ENCODE data around the gene PTTG1.

The PTTG1 gene

GRCh38 chr5:160469156-160470144 is 47.8 kb downstream of the PTTG1 start:
- peak overlapping the region; percentile 93 for H3K27ac Mint-ChIP-seq
- no peak for DNase-seq
- H3K27me3 Mint-ChIP-seq: no peaks in the 10 kb centered on the region
- H3K4me1 Mint-ChIP-seq (ENCODE audit: low read depth): peaks cover 85% of the 10 kb centered on the region
- no peaks in the 10 kb centered on the region for H3K9me3 Mint-ChIP-seq
- H3K36me3 Mint-ChIP-seq (ENCODE audit: low read depth): peaks cover 57% of the 10 kb centered on the region
- peak overlapping the region; percentile 93 for H3K4me3 Mint-ChIP-seq

GRCh38 chr5:160470437-160471361 is 49.0 kb downstream of the PTTG1 start:
- Mint-ChIP-seq H3K27ac (peak overlapping the region; percentile 93), H3K4me3 (peak overlapping the region; percentile 93), H3K36me3 (ENCODE audit: low read depth) (peaks cover 70% of the 10 kb centered on the region), H3K27me3 (no peaks in the 10 kb centered on the region), H3K9me3 (no peaks in the 10 kb centered on the region), H3K4me1 (ENCODE audit: low read depth) (peaks cover 81% of the 10 kb centered on the region)
- no peak for DNase-seq

GRCh38 chr5:160471761-160472160 is 50.1 kb downstream of the PTTG1 start:
- H3K4me3 Mint-ChIP-seq: peak overlapping the region; percentile 93
- H3K27me3 Mint-ChIP-seq: no peaks in the 10 kb centered on the region
- H3K36me3 Mint-ChIP-seq (ENCODE audit: low read depth): peaks cover 79% of the 10 kb centered on the region
- no peak for DNase-seq
- H3K27ac Mint-ChIP-seq: peak overlapping the region; percentile 81
- no peaks in the 10 kb centered on the region for H3K9me3 Mint-ChIP-seq
- H3K4me1 Mint-ChIP-seq (ENCODE audit: low read depth): peaks cover 81% of the 10 kb centered on the region

- Mint-ChIP-seq H3K9me3 (no peaks in the 10 kb centered on the region), H3K27ac (peak overlapping the region; percentile 86), H3K4me3 (peak overlapping the region; percentile 93), H3K4me1 (ENCODE audit: low read depth) (peaks cover 81% of the 10 kb centered on the region), H3K36me3 (ENCODE audit: low read depth) (peaks cover 87% of the 10 kb centered on the region), H3K27me3 (no peaks in the 10 kb centered on the region)
- DNase-seq: no peak
Measured at GRCh38 chr5:160472482-160472881, 50.8 kb downstream of the PTTG1 start.

- H3K27me3 Mint-ChIP-seq: no peaks in the 10 kb centered on the region
- no peaks in the 10 kb centered on the region for H3K9me3 Mint-ChIP-seq
- DNase-seq: no peak
- H3K36me3 Mint-ChIP-seq (ENCODE audit: low read depth): peaks cover 89% of the 10 kb centered on the region
- H3K4me3 Mint-ChIP-seq: peak overlapping the region; percentile 93
- H3K4me1 Mint-ChIP-seq (ENCODE audit: low read depth): peaks cover 79% of the 10 kb centered on the region
- peak overlapping the region; percentile 86 for H3K27ac Mint-ChIP-seq
Measured at GRCh38 chr5:160473681-160474080, 52.0 kb downstream of the PTTG1 start.

- no peaks in the 10 kb centered on the region for H3K9me3 Mint-ChIP-seq
- no peak for DNase-seq
- H3K4me1 Mint-ChIP-seq (ENCODE audit: low read depth): peaks cover 82% of the 10 kb centered on the region
- peaks cover 88% of the 10 kb centered on the region for H3K36me3 Mint-ChIP-seq (ENCODE audit: low read depth)
- no peaks in the 10 kb centered on the region for H3K27me3 Mint-ChIP-seq
- peak overlapping the region; percentile 93 for H3K4me3 Mint-ChIP-seq
- H3K27ac Mint-ChIP-seq: peak overlapping the region; percentile 86
Measured at GRCh38 chr5:160474084-160474483, 52.4 kb downstream of the PTTG1 start.

- Mint-ChIP-seq H3K36me3 (ENCODE audit: low read depth) (peaks cover 88% of the 10 kb centered on the region), H3K27me3 (no peaks in the 10 kb centered on the region), H3K9me3 (no peaks in the 10 kb centered on the region), H3K4me3 (peak overlapping the region; percentile 41), H3K4me1 (ENCODE audit: low read depth) (peaks cover 84% of the 10 kb centered on the region), H3K27ac (peak overlapping the region; percentile 45)
- no peak for DNase-seq
Measured at GRCh38 chr5:160475864-160476438, 54.3 kb downstream of the PTTG1 start.

GRCh38 chr5:160477266-160477970 is 55.8 kb downstream of the PTTG1 start:
- Mint-ChIP-seq H3K4me1 (ENCODE audit: low read depth) (peaks cover 73% of the 10 kb centered on the region), H3K36me3 (ENCODE audit: low read depth) (peaks cover 83% of the 10 kb centered on the region), H3K9me3 (no peaks in the 10 kb centered on the region), H3K4me3 (peak overlapping the region; percentile 7), H3K27me3 (no peaks in the 10 kb centered on the region), H3K27ac (peak overlapping the region; percentile 35)
- no peak for DNase-seq

GRCh38 chr5:160478163-160478562 is 56.5 kb downstream of the PTTG1 start:
- H3K27ac Mint-ChIP-seq: peak overlapping the region; percentile 48
- peaks cover 73% of the 10 kb centered on the region for H3K4me1 Mint-ChIP-seq (ENCODE audit: low read depth)
- DNase-seq: no peak
- no peaks in the 10 kb centered on the region for H3K27me3 Mint-ChIP-seq
- no peak overlapping the region for H3K4me3 Mint-ChIP-seq
- peaks cover 84% of the 10 kb centered on the region for H3K36me3 Mint-ChIP-seq (ENCODE audit: low read depth)
- no peaks in the 10 kb centered on the region for H3K9me3 Mint-ChIP-seq

All from activated T-cell treated with anti-CD3 and anti-CD28 coated beads, Interleukin-2, amount 50 U/mL, for 24 hours (primary cell).